ENCODE data around the gene COG8. TPM values are rescaled to one million over a fixed set of nuclear protein-coding genes. Genes with fewer than 3 reads are reported as not detected.

Gene COG8
- total RNA-seq, 1 donor from 2014 or later, result 43.1 TPM

GRCh38 chr16:69283851-69284250 is 55.5 kb downstream of the COG8 start:
- DNase-seq, result no peak

GRCh38 chr16:69277413-69277812 is 62.0 kb downstream of the COG8 start:
- no peak for DNase-seq

Other genes with a start within 250 kb of the COG8 start
- gene HAS3, start 233.9 kb downstream of the COG8 start, total RNA-seq, result 3.6 and 4.5 TPM in 2 replicates
- 89.9 and 160 TPM in 2 replicates for gene CHTF8, start 207.0 kb downstream of the COG8 start, total RNA-seq
- 14.1 and 26.7 TPM in 2 replicates for gene UTP4, start 206.9 kb downstream of the COG8 start, total RNA-seq
- gene SNTB2, start 152.4 kb downstream of the COG8 start, total RNA-seq, result 91.0 and 185 TPM in 2 replicates
- gene VPS4A, start 28.2 kb downstream of the COG8 start, total RNA-seq, result 35.4 and 38.3 TPM in 2 replicates
- gene PDF, start 9.0 kb downstream of the COG8 start, total RNA-seq, result 15.1 and 19.3 TPM in 2 replicates
- gene NIP7, start 208 bp upstream of the COG8 start, total RNA-seq, result 25.6 and 27.4 TPM in 2 replicates
- gene TMED6, start 12.2 kb upstream of the COG8 start, total RNA-seq, result 0.14 and 0.17 TPM in 2 replicates
- gene TERF2, start 46.4 kb upstream of the COG8 start, total RNA-seq, result 12.2 and 14.5 TPM in 2 replicates
- 77.8 and 182 TPM in 2 replicates for gene CYB5B, start 85.1 kb upstream of the COG8 start, total RNA-seq
- gene NFAT5, start 226.4 kb upstream of the COG8 start, total RNA-seq, result 30.5 and 46.1 TPM in 2 replicates

All from dermis blood vessel endothelial cell (primary cell).